ENCODE data around the gene SRCAP.

SRCAP gene

DNA sequence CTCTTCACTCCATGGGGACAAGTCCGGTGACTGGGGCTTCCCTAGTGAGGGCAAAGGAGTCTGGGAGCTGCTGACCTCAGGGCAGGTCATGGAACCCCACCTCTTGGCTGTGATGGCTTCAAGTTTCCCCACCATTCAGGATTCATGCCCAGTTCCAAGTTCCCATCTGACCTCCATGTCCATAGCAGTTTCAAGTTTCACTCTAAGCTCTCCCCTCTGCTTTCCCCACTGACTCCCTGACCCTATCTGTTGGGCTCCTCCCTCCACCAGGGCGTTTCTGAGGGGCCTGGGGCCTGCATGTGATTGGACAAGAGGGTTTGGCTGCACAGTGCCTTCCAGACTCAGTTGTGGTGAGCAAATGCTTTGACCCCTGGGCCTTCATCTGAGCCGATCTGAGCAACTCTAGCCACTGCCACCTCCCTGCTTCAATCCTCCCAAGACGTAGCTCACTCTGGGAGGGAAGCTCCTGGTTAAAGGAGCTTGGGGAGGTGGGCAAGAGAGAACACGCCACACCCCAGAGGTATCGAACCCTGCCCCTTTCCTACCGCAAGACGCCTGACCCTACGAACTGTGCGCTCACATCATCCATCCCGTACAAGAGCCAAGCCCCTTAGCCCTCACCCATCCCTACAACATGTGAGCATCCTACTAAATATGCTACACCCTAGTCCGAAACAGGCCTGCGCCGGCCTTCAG, 79.7 kb downstream of the SRCAP start:
- peak; percentile 44 for DNase-seq
- peaks cover 2% of the 10 kb centered on the region for H3K79me1 ChIP-seq (ENCODE audit: low read length)
- H3K27me3 ChIP-seq (ENCODE audit: insufficient read depth, low read length, poor library complexity), result no peaks in the 10 kb centered on the region
- WGBS (ENCODE audit: extremely low coverage, insufficient coverage, low lambda C conversion rate), result no CpG with 5 or more reads among the region's 14 CpGs
- H3K4me2 ChIP-seq (ENCODE audit: low read length), result no peak overlapping the region
- H3K23ac ChIP-seq (ENCODE audit: low read length), result no peak overlapping the region
- no peak overlapping the region for H4K5ac ChIP-seq (ENCODE audit: low read length)
- H2BK120ac ChIP-seq (ENCODE audit: low read depth, low read length), result no peak overlapping the region
- H3K4me3 ChIP-seq (ENCODE audit: low read length), result no peak overlapping the region
- no peak overlapping the region for H3K4ac ChIP-seq (ENCODE audit: low read depth, low read length)
- no peak overlapping the region for H3K56ac ChIP-seq (ENCODE audit: low read length)
- H4K8ac ChIP-seq (ENCODE audit: low read depth, low read length), result no peak overlapping the region
- H3K4me1 ChIP-seq (ENCODE audit: control insufficient read depth, low read depth, low read length), result no peaks in the 10 kb centered on the region
- H2AK5ac ChIP-seq (ENCODE audit: low read length), result no peak overlapping the region
- H3K27ac ChIP-seq (ENCODE audit: low read depth, low read length), result no peak overlapping the region
- H3K79me2 ChIP-seq (ENCODE audit: control insufficient read depth, insufficient read depth, low read length), result no peaks in the 10 kb centered on the region
- peaks cover 4% of the 10 kb centered on the region for H3K36me3 ChIP-seq (ENCODE audit: control insufficient read depth, insufficient read depth, low read length)
- H3K18ac ChIP-seq (ENCODE audit: low read length), result no peak overlapping the region
- no peak overlapping the region for H2BK5ac ChIP-seq (ENCODE audit: low read length)
- no peak overlapping the region for H3K9ac ChIP-seq (ENCODE audit: low read length)
- H2BK15ac ChIP-seq (replicated peaks; ENCODE audit: low read depth), result no peak overlapping the region

DNA sequence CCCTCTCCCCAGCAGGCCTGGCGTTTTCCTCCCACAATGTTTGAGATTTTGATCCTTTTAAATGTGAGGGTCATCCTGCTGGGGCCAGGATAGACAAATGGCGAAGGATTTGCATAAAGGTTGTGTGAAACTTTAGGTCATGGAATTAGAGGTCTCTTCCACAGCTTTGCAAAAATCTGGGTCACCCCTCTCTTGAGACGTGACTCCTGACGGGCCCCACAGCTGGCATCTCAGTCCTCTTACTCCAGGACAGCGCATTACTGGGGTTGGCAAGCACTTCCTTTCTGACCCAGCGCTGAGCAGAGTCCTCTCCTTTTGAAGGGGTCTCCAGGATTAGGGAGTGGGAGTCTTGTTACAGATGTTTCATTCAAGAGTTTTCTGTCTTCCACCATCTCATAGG, 80.6 kb downstream of the SRCAP start:
- no peak overlapping the region for H4K5ac ChIP-seq (ENCODE audit: low read length)
- H3K36me3 ChIP-seq (ENCODE audit: control insufficient read depth, insufficient read depth, low read length), result peaks cover 4% of the 10 kb centered on the region
- no peak overlapping the region for H3K4ac ChIP-seq (ENCODE audit: low read depth, low read length)
- H2BK15ac ChIP-seq (replicated peaks; ENCODE audit: low read depth), result no peak overlapping the region
- H3K4me1 ChIP-seq (ENCODE audit: control insufficient read depth, low read depth, low read length), result no peaks in the 10 kb centered on the region
- H3K18ac ChIP-seq (ENCODE audit: low read length), result no peak overlapping the region
- DNase-seq, result no peak
- H2BK5ac ChIP-seq (ENCODE audit: low read length), result no peak overlapping the region
- no CpG with 5 or more reads among the region's 6 CpGs for WGBS (ENCODE audit: extremely low coverage, insufficient coverage, low lambda C conversion rate)
- H3K56ac ChIP-seq (ENCODE audit: low read length), result no peak overlapping the region
- peaks cover 2% of the 10 kb centered on the region for H3K79me1 ChIP-seq (ENCODE audit: low read length)
- no peaks in the 10 kb centered on the region for H3K79me2 ChIP-seq (ENCODE audit: control insufficient read depth, insufficient read depth, low read length)
- no peak overlapping the region for H2BK120ac ChIP-seq (ENCODE audit: low read depth, low read length)
- no peak overlapping the region for H3K9ac ChIP-seq (ENCODE audit: low read length)
- H4K8ac ChIP-seq (ENCODE audit: low read depth, low read length), result no peak overlapping the region
- no peaks in the 10 kb centered on the region for H3K27me3 ChIP-seq (ENCODE audit: insufficient read depth, low read length, poor library complexity)
- no peak overlapping the region for H3K27ac ChIP-seq (ENCODE audit: low read depth, low read length)
- no peak overlapping the region for H3K4me2 ChIP-seq (ENCODE audit: low read length)
- no peak overlapping the region for H3K23ac ChIP-seq (ENCODE audit: low read length)
- H2AK5ac ChIP-seq (ENCODE audit: low read length), result no peak overlapping the region
- no peak overlapping the region for H3K4me3 ChIP-seq (ENCODE audit: low read length)

DNA sequence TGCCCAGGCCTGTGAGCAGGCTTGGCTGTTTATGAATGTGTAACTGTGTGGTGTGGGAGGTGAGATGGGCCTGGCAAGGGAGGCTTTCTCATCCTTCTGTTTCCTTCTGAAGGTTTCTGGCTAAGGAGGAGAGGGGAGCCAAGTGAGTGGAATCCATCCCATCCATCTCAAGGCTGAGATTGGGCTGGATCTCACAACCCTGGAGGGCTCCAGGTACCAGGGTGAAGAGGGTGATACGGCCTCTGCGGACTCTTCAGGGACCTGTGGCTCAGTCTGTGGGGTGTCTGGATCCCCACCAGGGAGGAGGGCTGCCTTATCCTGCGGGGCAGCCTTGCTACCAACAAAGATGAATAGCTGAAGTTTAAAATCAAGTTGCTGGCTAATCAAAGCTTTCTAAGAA, 81.0 kb downstream of the SRCAP start:
- Histone ChIP-seq H3K23ac (ENCODE audit: low read length) (no peak overlapping the region), H2BK15ac (replicated peaks; ENCODE audit: low read depth) (no peak overlapping the region)

DNA sequence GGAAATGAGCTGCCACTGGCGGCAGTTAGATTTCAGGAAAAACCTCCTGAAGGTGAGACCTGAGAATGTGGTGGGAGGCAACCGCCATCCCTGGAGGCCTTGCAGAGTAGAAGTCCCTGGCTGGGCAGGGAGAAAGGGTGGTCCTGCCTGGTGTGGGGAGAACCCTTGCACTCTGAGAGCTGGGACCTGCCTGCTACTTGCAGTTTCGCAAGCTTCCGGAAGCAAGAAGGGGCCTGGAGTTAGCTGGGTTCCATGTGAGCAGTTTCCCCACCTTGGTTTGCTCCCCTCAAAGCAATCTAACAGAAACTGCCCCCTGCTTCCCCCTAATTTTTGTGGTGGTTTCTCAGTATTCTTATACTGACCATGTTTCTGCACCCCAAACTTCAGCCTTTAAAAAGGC, 81.6 kb downstream of the SRCAP start:
- Histone ChIP-seq H3K36me3 (ENCODE audit: control insufficient read depth, insufficient read depth, low read length) (peaks cover 4% of the 10 kb centered on the region), H2AK5ac (ENCODE audit: low read length) (no peak overlapping the region)
- DNase-seq, result no peak

More for the DNA sequence above, 81.0 kb downstream of the SRCAP start:
- Histone ChIP-seq H3K4me3 (ENCODE audit: low read length) (no peak overlapping the region), H3K4ac (ENCODE audit: low read depth, low read length) (no peak overlapping the region), H3K18ac (ENCODE audit: low read length) (no peak overlapping the region), H3K27me3 (ENCODE audit: insufficient read depth, low read length, poor library complexity) (no peaks in the 10 kb centered on the region), H3K36me3 (ENCODE audit: control insufficient read depth, insufficient read depth, low read length) (peaks cover 4% of the 10 kb centered on the region), H2AK5ac (ENCODE audit: low read length) (no peak overlapping the region), H3K9ac (ENCODE audit: low read length) (no peak overlapping the region), H3K4me1 (ENCODE audit: control insufficient read depth, low read depth, low read length) (no peaks in the 10 kb centered on the region), H3K56ac (ENCODE audit: low read length) (no peak overlapping the region), H3K4me2 (ENCODE audit: low read length) (no peak overlapping the region), H4K5ac (ENCODE audit: low read length) (no peak overlapping the region), H4K8ac (ENCODE audit: low read depth, low read length) (no peak overlapping the region), H3K27ac (ENCODE audit: low read depth, low read length) (no peak overlapping the region), H3K79me2 (ENCODE audit: control insufficient read depth, insufficient read depth, low read length) (peaks cover 1% of the 10 kb centered on the region), H2BK5ac (ENCODE audit: low read length) (no peak overlapping the region), H2BK120ac (ENCODE audit: low read depth, low read length) (no peak overlapping the region), H3K79me1 (ENCODE audit: low read length) (peaks cover 3% of the 10 kb centered on the region)
- DNase-seq, result no peak
- WGBS (ENCODE audit: extremely low coverage, insufficient coverage, low lambda C conversion rate), result no CpG with 5 or more reads among the region's 3 CpGs

DNA sequence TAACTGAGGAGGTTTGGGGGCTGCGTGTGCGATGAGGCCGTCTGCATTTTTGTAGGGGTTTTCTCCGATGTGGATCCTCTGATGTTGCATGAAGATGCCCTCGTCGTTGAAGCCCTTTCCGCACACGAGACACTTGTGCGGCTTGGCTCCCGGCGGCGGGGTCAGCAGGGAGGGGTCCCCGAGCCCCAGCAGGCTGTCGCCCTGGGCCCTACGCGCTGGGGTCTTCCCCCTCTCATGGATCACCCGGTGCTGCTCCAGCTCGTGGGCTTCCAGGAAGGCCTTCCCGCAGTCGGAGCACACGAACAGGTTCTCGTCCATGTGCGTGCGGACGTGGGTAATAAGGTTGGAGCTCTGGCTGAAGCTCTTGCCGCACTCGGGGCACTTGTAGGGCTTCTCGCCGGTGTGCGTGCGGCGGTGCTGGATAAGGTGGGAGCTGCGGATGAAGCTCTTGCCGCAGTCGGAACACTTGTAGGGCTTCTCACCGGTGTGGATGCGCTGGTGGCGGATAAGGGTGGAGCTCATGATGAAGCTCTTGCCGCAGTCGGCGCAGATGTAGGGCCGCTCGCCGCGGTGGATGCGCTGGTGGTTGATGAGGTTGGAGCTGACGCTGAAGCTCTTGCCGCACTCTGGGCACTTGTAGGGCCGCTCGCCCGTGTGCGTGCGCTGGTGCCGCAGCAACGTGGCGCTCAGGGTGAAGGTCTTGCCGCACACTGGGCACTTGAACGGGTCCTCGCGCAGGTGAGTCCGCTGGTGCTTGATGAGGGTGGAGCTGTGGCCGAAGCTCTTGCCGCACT, 83.7 kb downstream of the SRCAP start:
- Histone ChIP-seq H3K9ac (ENCODE audit: low read length) (no peak overlapping the region), H3K4me1 (ENCODE audit: control insufficient read depth, low read depth, low read length) (peaks cover 2% of the 10 kb centered on the region), H3K4me3 (ENCODE audit: low read length) (no peak overlapping the region), H3K23ac (ENCODE audit: low read length) (no peak overlapping the region), H3K79me2 (ENCODE audit: control insufficient read depth, insufficient read depth, low read length) (peaks cover 15% of the 10 kb centered on the region), H3K27me3 (ENCODE audit: insufficient read depth, low read length, poor library complexity) (no peaks in the 10 kb centered on the region), H3K36me3 (ENCODE audit: control insufficient read depth, insufficient read depth, low read length) (peaks cover 4% of the 10 kb centered on the region), H3K79me1 (ENCODE audit: low read length) (peaks cover 9% of the 10 kb centered on the region), H2AK5ac (ENCODE audit: low read length) (no peak overlapping the region), H4K8ac (ENCODE audit: low read depth, low read length) (no peak overlapping the region), H2BK5ac (ENCODE audit: low read length) (no peak overlapping the region), H2BK15ac (replicated peaks; ENCODE audit: low read depth) (no peak overlapping the region), H3K4me2 (ENCODE audit: low read length) (no peak overlapping the region), H4K5ac (ENCODE audit: low read length) (no peak overlapping the region), H3K18ac (ENCODE audit: low read length) (no peak overlapping the region), H2BK120ac (ENCODE audit: low read depth, low read length) (no peak overlapping the region), H3K27ac (ENCODE audit: low read depth, low read length) (no peak overlapping the region), H3K4ac (ENCODE audit: low read depth, low read length) (no peak overlapping the region), H3K56ac (ENCODE audit: low read length) (no peak overlapping the region)
- no CpG with 5 or more reads among the region's 63 CpGs for WGBS (ENCODE audit: extremely low coverage, insufficient coverage, low lambda C conversion rate)
- no peak for DNase-seq

More for the DNA sequence above, 81.6 kb downstream of the SRCAP start:
- no peak overlapping the region for H4K8ac ChIP-seq (ENCODE audit: low read depth, low read length)
- no CpG with 5 or more reads among the region's 4 CpGs for WGBS (ENCODE audit: extremely low coverage, insufficient coverage, low lambda C conversion rate)
- H4K5ac ChIP-seq (ENCODE audit: low read length), result no peak overlapping the region
- no peak overlapping the region for H2BK120ac ChIP-seq (ENCODE audit: low read depth, low read length)
- H3K9ac ChIP-seq (ENCODE audit: low read length), result no peak overlapping the region
- H3K79me2 ChIP-seq (ENCODE audit: control insufficient read depth, insufficient read depth, low read length), result peaks cover 6% of the 10 kb centered on the region
- no peak overlapping the region for H3K56ac ChIP-seq (ENCODE audit: low read length)
- no peak overlapping the region for H3K18ac ChIP-seq (ENCODE audit: low read length)
- H3K4me3 ChIP-seq (ENCODE audit: low read length), result no peak overlapping the region
- H3K4me1 ChIP-seq (ENCODE audit: control insufficient read depth, low read depth, low read length), result no peaks in the 10 kb centered on the region
- no peak overlapping the region for H3K27ac ChIP-seq (ENCODE audit: low read depth, low read length)
- H3K23ac ChIP-seq (ENCODE audit: low read length), result no peak overlapping the region
- no peaks in the 10 kb centered on the region for H3K27me3 ChIP-seq (ENCODE audit: insufficient read depth, low read length, poor library complexity)
- no peak overlapping the region for H3K4ac ChIP-seq (ENCODE audit: low read depth, low read length)
- no peak overlapping the region for H2BK15ac ChIP-seq (replicated peaks; ENCODE audit: low read depth)
- H3K4me2 ChIP-seq (ENCODE audit: low read length), result no peak overlapping the region
- no peak overlapping the region for H2BK5ac ChIP-seq (ENCODE audit: low read length)
- peaks cover 8% of the 10 kb centered on the region for H3K79me1 ChIP-seq (ENCODE audit: low read length)

All from mesendoderm (in vitro differentiated cells).